RWPE1 (cell line): ENCODE results near the gene ERBB2.

Experiments used
- CTCF ChIA-PET: fragments of 350-600 bp; sonication (Branson Sonifier 250); formaldehyde crosslinking; extraction: SDS; loops from one replicate; lab custom pipeline; 2021; lab: Yijun Ruan, JAX
- POLR2A ChIA-PET: fragments of 400-600 bp; formaldehyde crosslinking; extraction: SDS; loops from one replicate; lab custom pipeline; 2020; ENCODE audit warnings: antibody characterized with exemption; ENCODE audit not compliant: low non-redundant PET; lab: Yijun Ruan, JAX
- DNase-seq: peaks from one replicate; pipeline ENCODE4 v3.0.0; 2012; ENCODE audit warnings: low spot score
- H3K27ac ChIP-seq: fragments of 450-650 bp; 2 replicates; pipeline ENCODE4 v1.5.1; 2017
- TF ChIP-seq, protein P1 (sequence below): fragments of 450-650 bp; conservative IDR thresholded peaks from 2 replicates; pipeline ENCODE4 v1.5.1; 2017; ENCODE audit warnings: low read depth, mild to moderate bottlenecking

The ERBB2 gene

GRCh38 chr17:39767147-39767546 lies 67.3 kb downstream of the ERBB2 start:
- no peak for DNase-seq
- no peak overlapping the region for H3K27ac ChIP-seq
- POLR2A ChIA-PET = no interaction called here
- CTCF ChIA-PET = no interaction called here
- TF ChIP-seq, protein P1, sequence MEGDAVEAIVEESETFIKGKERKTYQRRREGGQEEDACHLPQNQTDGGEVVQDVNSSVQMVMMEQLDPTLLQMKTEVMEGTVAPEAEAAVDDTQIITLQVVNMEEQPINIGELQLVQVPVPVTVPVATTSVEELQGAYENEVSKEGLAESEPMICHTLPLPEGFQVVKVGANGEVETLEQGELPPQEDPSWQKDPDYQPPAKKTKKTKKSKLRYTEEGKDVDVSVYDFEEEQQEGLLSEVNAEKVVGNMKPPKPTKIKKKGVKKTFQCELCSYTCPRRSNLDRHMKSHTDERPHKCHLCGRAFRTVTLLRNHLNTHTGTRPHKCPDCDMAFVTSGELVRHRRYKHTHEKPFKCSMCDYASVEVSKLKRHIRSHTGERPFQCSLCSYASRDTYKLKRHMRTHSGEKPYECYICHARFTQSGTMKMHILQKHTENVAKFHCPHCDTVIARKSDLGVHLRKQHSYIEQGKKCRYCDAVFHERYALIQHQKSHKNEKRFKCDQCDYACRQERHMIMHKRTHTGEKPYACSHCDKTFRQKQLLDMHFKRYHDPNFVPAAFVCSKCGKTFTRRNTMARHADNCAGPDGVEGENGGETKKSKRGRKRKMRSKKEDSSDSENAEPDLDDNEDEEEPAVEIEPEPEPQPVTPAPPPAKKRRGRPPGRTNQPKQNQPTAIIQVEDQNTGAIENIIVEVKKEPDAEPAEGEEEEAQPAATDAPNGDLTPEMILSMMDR = no peak

- peak overlapping the region; percentile 73; the same call in 1 of the 2 replicates for H3K27ac ChIP-seq
- ChIA-PET CTCF (interaction anchor here (0.6 to 1.3 kb wide), 3 partner anchors 17 to 102 kb away, joined by 3 to 5 read pairs (median 3); partner anchors contain the start of gene PNMT), POLR2A (interaction anchor here (0.6 to 0.7 kb wide), 2 partner anchors 103 to 115 kb away, joined by 3 read pairs; no protein-coding TSS in a partner anchor)
- TF ChIP-seq, protein P1 = no peak
- peak; percentile 88 for DNase-seq
These were observed 70.2 kb downstream of the ERBB2 start for GRCh38 chr17:39769974-39770587.

- ChIA-PET POLR2A (no interaction called here), CTCF (no interaction called here)
- DNase-seq = no peak
- TF ChIP-seq, protein P1 = no peak
- H3K27ac ChIP-seq = no peak overlapping the region
These were observed 72.6 kb downstream of the ERBB2 start for GRCh38 chr17:39772415-39772814.

- no peak overlapping the region for H3K27ac ChIP-seq
- no peak for DNase-seq
- POLR2A ChIA-PET = no interaction called here
- CTCF ChIA-PET = no interaction called here
- TF ChIP-seq, protein P1 = no peak
These were observed 73.4 kb downstream of the ERBB2 start for GRCh38 chr17:39772987-39773934.

DNA sequence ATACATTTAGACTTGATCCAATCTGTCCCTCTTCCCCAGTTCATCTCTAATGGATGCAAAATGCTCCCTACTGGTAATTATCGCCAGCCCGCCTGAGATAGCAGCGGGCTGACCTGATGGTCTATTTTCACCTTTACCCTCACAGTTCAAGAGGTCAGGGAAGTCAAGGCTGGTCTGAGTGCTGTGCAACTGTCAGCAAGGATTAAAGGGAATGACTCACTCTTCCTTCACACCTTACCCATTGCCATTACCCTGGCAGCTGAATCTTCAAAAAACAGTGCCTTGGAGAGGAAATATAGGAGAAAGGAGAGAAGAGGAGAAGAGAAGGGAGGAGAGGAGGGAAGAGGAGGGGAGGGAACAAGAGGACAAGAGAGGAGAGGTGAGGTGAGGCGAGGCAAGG lies 74.2 kb downstream of the ERBB2 start:
- ChIA-PET POLR2A (no interaction called here), CTCF (no interaction called here)
- no peak for DNase-seq
- H3K27ac ChIP-seq = no peak overlapping the region
- TF ChIP-seq, protein P1 = no peak

GRCh38 chr17:39775031-39775430 lies 75.2 kb downstream of the ERBB2 start:
- POLR2A ChIA-PET = no interaction called here

More at GRCh38 chr17:39775031-39775430, 75.2 kb downstream of the ERBB2 start:
- no peak overlapping the region for H3K27ac ChIP-seq
- CTCF ChIA-PET = interaction anchor here (0.6 kb wide), 1 partner anchor 109 kb away, joined by 3 read pairs; no protein-coding TSS in a partner anchor
- no peak for DNase-seq
- TF ChIP-seq, protein P1 = no peak
